Brain microvascular endothelial cell (primary cell): ENCODE measurements around the gene CTCFL.
"Not testable (repeated sequence)": the region's sequence is repeated elsewhere in the genome, so short reads cannot be mapped to it uniquely, and the experiment has no call there.

Experiments
- DNase-seq: peaks from one replicate; pipeline ENCODE4 v3.0.0-alpha.2; 2020
- H3K27ac ChIP-seq: fragments of 250-450 bp; sonication (Bioruptor Pico); 2 replicates; pipeline ENCODE4 v1.5.1; 2020; ENCODE audit warnings: mild to moderate bottlenecking, moderate library complexity
- H3K27me3 ChIP-seq: fragments of 250-450 bp; sonication (Bioruptor Pico); replicated peaks from 2 replicates; pipeline ENCODE4 v1.5.1; 2020; ENCODE audit warnings: mild to moderate bottlenecking
- H3K36me3 ChIP-seq: fragments of 250-450 bp; sonication (Bioruptor Pico); replicated peaks from 2 replicates; pipeline ENCODE4 v1.5.1; 2020; ENCODE audit warnings: mild to moderate bottlenecking
- H3K4me3 ChIP-seq: 2 replicates; pipeline ENCODE4 v1.5.1; 2011; ENCODE audit warnings: low read depth, mild to moderate bottlenecking, control low read depth, low read length, moderate library complexity
- in situ Hi-C: cut with HindIII; loops from 2 replicates; pipeline ENCODE4 v1.10.0; 2017; ENCODE audit warnings: low sequenced_read_pairs, low pct_ligation_motif_present
- TF ChIP-seq, protein P1 (sequence below): IDR thresholded peaks from 2 replicates; pipeline ENCODE4 v1.5.1; 2011; ENCODE audit warnings: low read depth, mild to moderate bottlenecking, moderate library complexity, low read length, control low read depth, inconsistent platforms; ENCODE audit errors: missing control alignments

The CTCFL gene

DNA sequence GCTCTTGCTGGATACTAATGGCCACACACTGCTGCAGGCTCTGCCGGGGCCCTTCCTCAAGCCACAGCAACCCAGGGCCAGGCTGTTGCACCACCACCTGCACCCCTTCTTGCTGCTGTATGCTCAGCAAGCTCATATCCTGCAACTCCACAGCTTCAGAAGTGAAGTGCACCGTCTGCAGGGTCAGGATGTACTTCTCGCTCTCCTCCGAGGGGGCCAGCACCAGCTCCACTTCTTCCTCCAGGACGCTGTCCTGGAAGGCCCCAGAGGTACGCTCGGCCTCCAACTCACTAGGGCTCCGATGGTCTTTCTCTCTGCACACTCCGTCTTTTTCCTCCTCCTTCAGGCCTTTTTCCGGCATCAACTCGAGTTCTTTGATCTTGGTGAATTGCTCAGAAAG, 1.2 kb downstream of the CTCFL start:
- Histone ChIP-seq H3K27ac (no peak overlapping the region), H3K36me3 (no peaks in the 10 kb centered on the region), H3K27me3 (peaks cover 2% of the 10 kb centered on the region), H3K4me3 (no peak overlapping the region)
- no peak for DNase-seq
- in situ Hi-C loops: no loop called here
- TF ChIP-seq, protein P1, sequence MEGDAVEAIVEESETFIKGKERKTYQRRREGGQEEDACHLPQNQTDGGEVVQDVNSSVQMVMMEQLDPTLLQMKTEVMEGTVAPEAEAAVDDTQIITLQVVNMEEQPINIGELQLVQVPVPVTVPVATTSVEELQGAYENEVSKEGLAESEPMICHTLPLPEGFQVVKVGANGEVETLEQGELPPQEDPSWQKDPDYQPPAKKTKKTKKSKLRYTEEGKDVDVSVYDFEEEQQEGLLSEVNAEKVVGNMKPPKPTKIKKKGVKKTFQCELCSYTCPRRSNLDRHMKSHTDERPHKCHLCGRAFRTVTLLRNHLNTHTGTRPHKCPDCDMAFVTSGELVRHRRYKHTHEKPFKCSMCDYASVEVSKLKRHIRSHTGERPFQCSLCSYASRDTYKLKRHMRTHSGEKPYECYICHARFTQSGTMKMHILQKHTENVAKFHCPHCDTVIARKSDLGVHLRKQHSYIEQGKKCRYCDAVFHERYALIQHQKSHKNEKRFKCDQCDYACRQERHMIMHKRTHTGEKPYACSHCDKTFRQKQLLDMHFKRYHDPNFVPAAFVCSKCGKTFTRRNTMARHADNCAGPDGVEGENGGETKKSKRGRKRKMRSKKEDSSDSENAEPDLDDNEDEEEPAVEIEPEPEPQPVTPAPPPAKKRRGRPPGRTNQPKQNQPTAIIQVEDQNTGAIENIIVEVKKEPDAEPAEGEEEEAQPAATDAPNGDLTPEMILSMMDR: no peak

DNA sequence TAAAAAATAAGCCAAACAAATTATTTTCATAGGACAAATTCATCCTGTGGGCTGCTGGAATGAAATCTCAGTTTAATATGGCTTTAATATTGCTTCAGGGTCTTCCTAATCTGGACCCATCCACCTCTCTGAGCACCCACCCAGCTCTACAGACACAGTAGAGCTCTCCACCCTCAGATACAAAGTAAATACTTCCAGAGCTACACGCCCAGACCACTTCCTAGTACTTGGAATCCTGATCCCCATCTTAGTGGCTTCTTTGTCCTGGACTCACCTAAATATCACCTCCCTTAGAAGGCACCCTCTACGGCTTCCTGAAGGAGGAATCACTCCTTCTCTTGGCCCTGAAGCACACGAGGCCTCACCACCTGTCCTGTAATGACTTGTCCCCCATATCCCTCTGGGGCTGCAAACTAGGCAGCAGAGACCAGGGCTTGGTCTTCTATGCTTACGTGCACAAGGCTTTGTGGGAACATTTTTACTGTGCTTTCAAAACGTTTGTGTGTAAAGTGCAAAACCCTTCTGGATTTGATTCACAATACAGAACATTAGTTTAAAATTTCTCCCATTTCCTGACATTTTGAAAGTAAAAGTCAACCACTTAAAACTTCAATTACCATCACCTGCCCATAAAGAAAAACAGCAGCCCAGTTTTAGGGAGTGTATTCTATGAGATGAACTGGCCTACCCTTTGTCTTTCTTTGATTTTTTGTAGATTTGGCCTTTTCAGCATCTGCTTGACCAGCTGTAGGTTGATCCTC, 2.4 kb downstream of the CTCFL start:
- no peaks in the 10 kb centered on the region for H3K36me3 ChIP-seq
- no peak overlapping the region for H3K4me3 ChIP-seq
- TF ChIP-seq, protein P1: no peak
- in situ Hi-C loops: no loop called here
- no peak for DNase-seq
- H3K27me3 ChIP-seq: peaks cover 2% of the 10 kb centered on the region
- no peak overlapping the region for H3K27ac ChIP-seq

DNA sequence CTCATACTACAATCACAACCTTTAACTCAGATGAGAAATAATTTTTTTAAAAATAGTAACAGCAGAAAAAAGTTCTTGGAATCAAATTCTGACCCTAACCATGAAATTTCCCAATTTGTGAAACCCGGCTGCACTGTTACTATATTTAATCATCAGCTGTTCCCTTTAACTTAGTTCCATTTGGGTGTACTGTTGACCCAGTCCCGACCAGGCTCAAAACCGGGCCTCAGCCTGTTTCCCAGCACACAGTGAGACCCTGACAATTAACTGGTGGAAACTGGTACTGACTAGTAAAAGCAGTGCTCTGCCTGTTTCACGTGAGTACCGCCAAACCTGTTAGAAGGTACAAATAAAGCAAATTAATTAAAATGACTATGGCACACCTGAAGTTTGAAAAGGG, 7.0 kb downstream of the CTCFL start:
- no peak for DNase-seq
- Histone ChIP-seq H3K27ac (no peak overlapping the region), H3K36me3 (no peaks in the 10 kb centered on the region), H3K27me3 (peaks cover 2% of the 10 kb centered on the region), H3K4me3 (no peak overlapping the region)
- TF ChIP-seq, protein P1: no peak
- in situ Hi-C loops: no loop called here

DNA sequence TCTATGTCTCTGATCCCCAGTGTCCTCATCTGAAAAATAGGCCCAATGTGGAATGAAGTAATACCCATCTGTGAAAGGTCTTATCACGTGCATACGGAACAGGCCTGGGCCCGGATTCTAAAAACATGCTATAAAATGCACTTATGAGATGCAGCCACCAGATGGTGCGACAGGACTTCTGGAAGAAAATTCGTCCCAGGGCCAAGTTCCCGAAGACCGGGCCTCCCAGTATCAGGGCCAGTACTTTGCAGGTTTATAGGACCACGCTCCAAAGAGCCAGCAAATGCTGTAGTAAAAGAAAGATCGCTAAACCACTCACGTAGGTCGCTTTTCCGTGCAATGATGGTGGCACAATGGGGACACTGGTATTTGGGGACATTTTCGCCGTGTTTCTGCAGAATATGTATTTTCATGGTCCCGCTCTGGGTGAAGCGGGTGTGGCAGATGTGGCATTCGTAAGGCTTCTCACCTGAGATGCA, 10.6 kb downstream of the CTCFL start:
- Histone ChIP-seq H3K4me3 (no peak overlapping the region), H3K27me3 (no peaks in the 10 kb centered on the region), H3K27ac (no peak overlapping the region), H3K36me3 (no peaks in the 10 kb centered on the region)
- DNase-seq: peak; percentile 62
- TF ChIP-seq, protein P1: peak; percentile 84
- in situ Hi-C loops: no loop called here

DNA sequence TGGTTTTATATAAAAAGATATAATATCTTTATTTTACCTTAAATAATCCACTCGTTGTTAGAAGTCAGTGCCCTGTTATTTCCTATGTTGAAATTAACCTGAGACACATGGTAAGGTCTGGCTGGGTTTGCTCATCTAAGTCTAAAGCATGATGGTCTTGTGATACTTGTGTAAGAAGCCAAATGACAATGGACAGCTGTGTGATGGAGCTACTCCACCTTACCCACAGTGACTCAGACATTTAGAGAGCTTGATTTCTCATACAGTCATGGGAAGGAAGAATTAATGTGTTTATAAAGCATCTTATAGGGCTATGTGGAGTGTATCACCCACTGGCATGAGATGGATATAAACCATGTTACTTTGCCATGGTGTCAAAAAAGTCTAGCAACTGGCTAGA, 11.7 kb downstream of the CTCFL start:
- no peaks in the 10 kb centered on the region for H3K27me3 ChIP-seq
- in situ Hi-C loops: no loop called here
- H3K27ac ChIP-seq: no peak overlapping the region
- H3K36me3 ChIP-seq: no peaks in the 10 kb centered on the region
- DNase-seq: no peak
- no peak overlapping the region for H3K4me3 ChIP-seq
- TF ChIP-seq, protein P1: no peak

DNA sequence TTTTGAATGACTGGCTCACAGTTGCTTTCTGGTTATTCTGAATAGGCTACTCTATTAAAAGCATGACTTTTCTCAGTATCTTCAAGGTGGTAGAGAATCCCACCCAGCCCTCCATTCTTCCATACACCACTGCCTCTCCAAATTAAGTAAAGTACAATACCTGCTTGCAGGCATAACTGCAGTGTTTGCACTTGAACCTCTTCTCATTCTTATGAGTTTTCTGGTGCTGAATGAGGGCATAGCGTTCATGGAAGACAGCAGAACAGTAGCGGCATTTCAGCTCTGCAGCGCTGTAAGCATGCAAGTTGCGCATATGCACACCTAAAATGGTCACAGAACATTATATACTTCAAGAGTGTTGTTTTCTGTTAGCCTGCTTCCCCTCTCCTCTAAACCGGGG, 12.5 kb downstream of the CTCFL start:
- TF ChIP-seq, protein P1: no peak

DNA sequence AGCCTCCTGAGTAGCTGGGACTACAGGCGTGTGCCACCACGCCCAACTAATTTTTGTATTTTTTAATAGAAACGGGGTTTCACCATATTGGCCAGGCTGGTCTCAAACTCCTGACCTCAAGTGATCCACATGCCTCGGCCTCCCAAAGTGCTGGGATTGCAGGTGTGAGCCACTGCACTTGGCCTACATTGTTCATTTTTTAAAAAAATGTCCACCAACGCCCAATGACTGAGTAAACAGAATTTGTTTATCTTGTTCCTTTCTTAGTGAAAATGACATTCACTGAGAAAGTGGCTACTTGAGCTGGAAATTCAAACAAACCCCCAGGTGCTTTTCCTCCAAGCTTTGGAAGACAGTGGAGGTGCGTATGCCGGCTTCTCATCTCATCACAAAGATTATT, 13.2 kb downstream of the CTCFL start:
- in situ Hi-C loops, H3K36me3 ChIP-seq, H3K27ac ChIP-seq, H3K4me3 ChIP-seq, DNase-seq, H3K27me3 ChIP-seq: not testable (repeated sequence)

More for the DNA sequence above, 12.5 kb downstream of the CTCFL start:
- Histone ChIP-seq H3K27me3 (no peaks in the 10 kb centered on the region), H3K4me3 (no peak overlapping the region), H3K27ac (no peak overlapping the region), H3K36me3 (no peaks in the 10 kb centered on the region)
- in situ Hi-C loops: no loop called here
- no peak for DNase-seq
